Erythroblast (primary cell): ENCODE results near the gene PGGHG.
A peak's percentile ranks its signal among the peaks of the same experiment; 100 is the strongest.

Source experiments
- GATA1 ChIP-seq: IDR thresholded peaks from 2 replicates; pipeline ENCODE4 v1.6.1; 2011; ENCODE audit warnings: low read depth, mild to moderate bottlenecking, control low read depth, low read length, moderate library complexity
- POLR2A ChIP-seq: IDR thresholded peaks from 2 replicates; pipeline ENCODE4 v1.6.1; 2011; ENCODE audit warnings: mild to moderate bottlenecking, low read length

DNA sequence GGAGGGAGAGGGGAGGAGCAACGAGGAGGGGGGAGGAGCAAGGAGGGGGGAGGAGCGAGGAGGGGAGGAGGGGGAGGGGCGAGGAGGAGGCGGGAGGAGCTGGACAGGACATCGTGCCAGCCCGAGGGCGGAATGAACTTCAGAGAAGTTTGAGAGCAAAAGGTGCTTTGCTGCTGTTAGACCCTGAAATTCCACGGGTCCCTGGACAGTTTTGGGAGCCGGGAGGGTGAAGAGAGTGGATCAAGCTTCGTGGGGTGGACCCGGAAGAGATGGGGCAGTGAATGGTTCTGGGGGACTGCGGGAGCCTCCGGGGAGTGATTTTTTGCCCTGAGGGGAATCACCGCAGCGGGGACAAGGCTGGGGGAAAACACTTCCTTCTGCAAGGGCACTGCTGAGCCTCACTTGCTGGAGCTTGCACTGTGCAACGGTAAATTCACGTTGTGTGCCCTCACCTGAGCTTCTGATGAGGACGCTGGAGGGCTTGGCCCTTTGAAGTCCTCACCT, 21.4 kb upstream of the PGGHG start:
- peak; percentile 10 for TF ChIP-seq POLR2A
- TF ChIP-seq GATA1, result no peak
